Adrenal gland (tissue), 5 donors: Measurements from ENCODE around the gene NR4A1.

Experiments used
- CTCF ChIP-seq, 6 experiments: fragments of 450-650 bp in 4 of 6; fragments of 200-600 bp in 2 of 6; sonication (generic) in 1 of 6; IDR thresholded peaks; 1 replicate in 5 of 6; 2 replicates in 1 of 6; pipeline versions ENCODE4 v1.5.1 to v1.8.0; 2016 to 2021; ENCODE audit warnings: antibody characterized with exemption in 6 of 6, mild to moderate bottlenecking in 2 of 6, moderate library complexity in 1 of 6
- POLR2A ChIP-seq, 2 donors: fragments of 450-650 bp; IDR thresholded peaks; one replicate each; pipeline ENCODE4 v1.6.1; 2017; ENCODE audit warnings: antibody characterized with exemption in 2 of 2, mild to moderate bottlenecking in 2 of 2, moderate library complexity in 1 of 2
- donor health status: DM: no; HTN: no; CAD: no.

DNA sequence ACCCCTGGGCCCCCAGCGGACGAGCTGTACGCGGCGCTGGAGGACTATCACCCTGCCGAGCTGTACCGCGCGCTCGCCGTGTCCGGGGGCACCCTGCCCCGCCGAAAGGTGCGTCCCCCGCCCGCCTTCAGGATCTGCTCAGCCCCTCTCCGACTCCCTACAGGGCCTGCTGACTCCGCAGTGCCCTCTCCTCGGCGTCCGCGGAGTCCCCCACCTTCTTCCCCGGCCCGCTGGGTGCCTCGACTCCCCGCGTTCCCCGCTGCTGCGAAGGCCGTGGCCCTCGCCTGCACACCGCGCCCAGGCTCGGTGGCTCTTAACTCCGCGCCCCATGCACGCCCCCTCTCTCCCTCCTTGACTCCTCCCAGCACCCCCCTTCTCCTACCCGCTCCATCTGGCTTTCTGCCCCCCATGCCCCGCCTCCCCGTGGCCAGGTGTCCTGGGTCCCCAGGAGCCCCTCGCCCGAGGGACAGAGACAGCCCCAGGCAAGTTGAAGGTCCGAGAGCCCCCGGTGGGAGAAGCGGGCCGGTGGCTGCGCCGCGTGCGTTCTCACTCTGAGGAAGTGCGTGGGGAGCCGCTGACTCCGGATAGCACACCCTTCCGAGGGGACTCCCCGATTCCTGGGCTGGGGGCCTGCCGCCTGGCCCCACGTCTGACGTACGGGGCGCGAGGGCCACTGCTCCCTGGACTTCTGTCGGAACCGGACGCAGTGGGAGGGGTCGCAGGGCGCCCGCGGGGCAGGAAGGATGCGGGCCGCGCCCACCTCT, 43.9 kb upstream of the NR4A1 start:
- TF ChIP-seq POLR2A (IDR thresholded peaks at IDR 0.05) (no peak), CTCF (IDR thresholded peaks at IDR 0.05) (no peak)
